ENCODE results near the gene SLC36A3. TPM values are rescaled to one million over a fixed set of nuclear protein-coding genes. Genes with fewer than 3 reads are reported as not detected.

Gene SLC36A3
- total and polyA plus RNA-seq, 2 of the 8 experiments (the other 6 are each of a cell fraction or from before 2014, with no cell fraction given) = not detected

- TF ChIP-seq CHD7 (IDR thresholded peaks at IDR 0.05; ENCODE audit: insufficient replicate concordance, low read length) = no peak
- no peak for TF ChIP-seq RBBP5 (IDR thresholded peaks at IDR 0.05; ENCODE audit: borderline replicate concordance, low read depth, low read length)
- no peak for TF ChIP-seq CHD2 (IDR thresholded peaks at IDR 0.05; ENCODE audit: low read length)
- no peak for TF ChIP-seq RXRA (IDR thresholded peaks at IDR 0.05; ENCODE audit: insufficient read depth, low read depth, low read length)
- TF ChIP-seq TBP (IDR thresholded peaks at IDR 0.05; ENCODE audit: low read depth, low read length) = no peak
- TF ChIP-seq SAP30 (IDR thresholded peaks at IDR 0.05; ENCODE audit: insufficient read depth, insufficient replicate concordance, low read length) = no peak
- TF ChIP-seq SIRT6 (IDR thresholded peaks at IDR 0.05; ENCODE audit: low read length) = no peak
- TF ChIP-seq EZH2 (IDR thresholded peaks at IDR 0.05; ENCODE audit: low read depth, low read length, severe bottlenecking) = no peak
- no peak for TF ChIP-seq GABPA (IDR thresholded peaks at IDR 0.05; ENCODE audit: borderline replicate concordance, insufficient read depth, low read length)
- no peak for TF ChIP-seq MAX (IDR thresholded peaks at IDR 0.05)
Observed at GRCh38 chr5:151295791-151296477, 7.6 kb downstream of the SLC36A3 start (continued).

Data from H1 (cell line).